Kidney (tissue), 14 donors: Measurements from ENCODE around the gene CYB561D1. TPM values are rescaled to one million over a fixed set of nuclear protein-coding genes. Genes with fewer than 3 reads are reported as not detected.
A peak's percentile ranks its signal among the peaks of the same experiment; 100 is the strongest.

Source experiments
- DNase-seq, 5 donors: peaks; one replicate each; pipeline ENCODE4 v3.0.0-alpha.2; 2013 to 2020
- FAIRE-seq: peaks from 2 replicates; lab custom pipeline; 2012; peaks lifted over from hg19 to GRCh38; lab: Jason Lieb, UNC
- H3K27ac ChIP-seq, 2 donors: one replicate each; pipeline ENCODE4 v1.7.0; 2013; ENCODE audit warnings: low read depth in 2 of 2, low read length in 2 of 2, inconsistent platforms in 1 of 2
- H3K27me3 ChIP-seq: one replicate; pipeline ENCODE4 v1.7.1; 2013; ENCODE audit warnings: low read length, inconsistent platforms; ENCODE audit not compliant: control insufficient read depth, insufficient read depth
- H3K36me3 ChIP-seq, 3 donors: one replicate each; pipeline versions ENCODE4 v1.7.0 to v1.7.1; 2013; ENCODE audit warnings: low read length in 3 of 3, control low read depth in 1 of 3, inconsistent platforms in 1 of 3; ENCODE audit not compliant: insufficient read depth in 3 of 3, control insufficient read depth in 2 of 3
- H3K4me1 ChIP-seq, 3 donors: one replicate each; pipeline versions ENCODE4 v1.7.0 to v1.7.1; 2013; ENCODE audit warnings: low read length in 3 of 3, inconsistent platforms in 1 of 3, low read depth in 1 of 3; ENCODE audit not compliant: control insufficient read depth in 2 of 3, insufficient read depth in 2 of 3
- H3K4me3 ChIP-seq, 3 donors: one replicate each; pipeline versions ENCODE4 v1.7.0 to v1.8.1; 2013; ENCODE audit warnings: low read length in 3 of 3, control low read depth in 1 of 3, inconsistent platforms in 1 of 3
- H3K9ac ChIP-seq, 3 donors: one replicate each; pipeline versions ENCODE4 v1.7.0 to v1.7.1; 2013; ENCODE audit warnings: low read length in 3 of 3, control low read depth in 1 of 3, inconsistent platforms in 1 of 3
- H3K9me3 ChIP-seq, 3 donors: one replicate each; pipeline versions ENCODE4 v1.7.0 to v1.7.1; 2013; ENCODE audit warnings: low read length in 3 of 3, control low read depth in 1 of 3, inconsistent platforms in 1 of 3; ENCODE audit not compliant: control insufficient read depth in 2 of 3, insufficient read depth in 1 of 3
- intact Hi-C: fragments of 100-400 bp; cut with DNase I; formaldehyde crosslinking; loops from one replicate; pipeline ENCODE4 v1.11.1; 2022
- polyA plus RNA-seq: library from polyadenylated mRNA; stranded (reverse); fragments of 350-450 nt; fragmentation: Illumina TruSeq; extraction: RNeasy Lipid Tissue Mini Kit (QIAGEN cat#74804); gene quantifications from one replicate; pipeline ENCODE4 v1.2.3, GENCODE V29; 2014; ENCODE audit warnings: low read depth, low replicate concordance; ENCODE audit not compliant: insufficient read depth
- total RNA-seq: library from RNA; stranded (reverse); fragmentation: NEBNext Ultra II Directional; extraction: Animal tissue kit (Norgen Biotek cat#: 25700); gene quantifications from one replicate; pipeline ENCODE4 v1.2.1, GENCODE V29; 2021
- TF ChIP-seq, protein P1 (sequence below): IDR thresholded peaks from 3 replicates; pipeline ENCODE4 v1.5.1; 2012; ENCODE audit warnings: mild to moderate bottlenecking, moderate library complexity, borderline replicate concordance; ENCODE audit not compliant: insufficient read depth; ENCODE audit errors: extremely low read depth
- donor health status: control.
- donor health status: control.
- donor health status: control.
- donor health status: control.
- donor health status: control.
- donor health status: DM: yes; HTN: yes; CAD: no.
- donor health status: Normal renal cell carcinoma (clear cell type).

Gene CYB561D1
- total and polyA plus RNA-seq, 2 donors from 2014 or later = 5.2 to 18.0 TPM

DNA sequence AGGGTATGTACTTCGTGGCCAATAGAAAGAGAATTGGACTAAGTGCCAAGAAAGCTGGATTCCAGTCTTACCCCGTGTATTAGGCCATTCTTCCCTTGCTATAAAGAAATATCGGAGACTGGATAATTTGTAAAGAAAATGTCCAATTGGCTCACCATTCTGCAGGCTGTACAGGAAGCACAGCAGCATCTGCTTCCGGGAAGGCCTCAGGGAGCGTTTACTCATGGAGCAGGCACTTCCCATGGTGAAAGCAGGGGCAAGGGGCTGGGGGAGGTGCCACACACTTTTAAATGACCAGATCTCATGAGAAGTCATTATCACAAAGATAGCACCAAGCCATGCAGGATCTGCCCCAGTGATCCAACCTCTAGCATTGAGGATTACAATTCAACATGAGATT, 23.4 kb downstream of the CYB561D1 start:
- Histone ChIP-seq H3K27ac (no peak overlapping the region), H3K9ac (no peak overlapping the region), H3K4me3 (no peak overlapping the region), H3K9me3 (no peaks in the 10 kb centered on the region), H3K27me3 (no peaks in the 10 kb centered on the region), H3K36me3 (no peaks in the 10 kb centered on the region), H3K4me1 (peaks cover 0 to 5% (median 0%) of the 10 kb centered on the region in 3 donors)
- intact Hi-C loops = no loop called here
- TF ChIP-seq, protein P1, sequence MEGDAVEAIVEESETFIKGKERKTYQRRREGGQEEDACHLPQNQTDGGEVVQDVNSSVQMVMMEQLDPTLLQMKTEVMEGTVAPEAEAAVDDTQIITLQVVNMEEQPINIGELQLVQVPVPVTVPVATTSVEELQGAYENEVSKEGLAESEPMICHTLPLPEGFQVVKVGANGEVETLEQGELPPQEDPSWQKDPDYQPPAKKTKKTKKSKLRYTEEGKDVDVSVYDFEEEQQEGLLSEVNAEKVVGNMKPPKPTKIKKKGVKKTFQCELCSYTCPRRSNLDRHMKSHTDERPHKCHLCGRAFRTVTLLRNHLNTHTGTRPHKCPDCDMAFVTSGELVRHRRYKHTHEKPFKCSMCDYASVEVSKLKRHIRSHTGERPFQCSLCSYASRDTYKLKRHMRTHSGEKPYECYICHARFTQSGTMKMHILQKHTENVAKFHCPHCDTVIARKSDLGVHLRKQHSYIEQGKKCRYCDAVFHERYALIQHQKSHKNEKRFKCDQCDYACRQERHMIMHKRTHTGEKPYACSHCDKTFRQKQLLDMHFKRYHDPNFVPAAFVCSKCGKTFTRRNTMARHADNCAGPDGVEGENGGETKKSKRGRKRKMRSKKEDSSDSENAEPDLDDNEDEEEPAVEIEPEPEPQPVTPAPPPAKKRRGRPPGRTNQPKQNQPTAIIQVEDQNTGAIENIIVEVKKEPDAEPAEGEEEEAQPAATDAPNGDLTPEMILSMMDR = no peak
- FAIRE-seq = no peak
- DNase-seq = no peak

DNA sequence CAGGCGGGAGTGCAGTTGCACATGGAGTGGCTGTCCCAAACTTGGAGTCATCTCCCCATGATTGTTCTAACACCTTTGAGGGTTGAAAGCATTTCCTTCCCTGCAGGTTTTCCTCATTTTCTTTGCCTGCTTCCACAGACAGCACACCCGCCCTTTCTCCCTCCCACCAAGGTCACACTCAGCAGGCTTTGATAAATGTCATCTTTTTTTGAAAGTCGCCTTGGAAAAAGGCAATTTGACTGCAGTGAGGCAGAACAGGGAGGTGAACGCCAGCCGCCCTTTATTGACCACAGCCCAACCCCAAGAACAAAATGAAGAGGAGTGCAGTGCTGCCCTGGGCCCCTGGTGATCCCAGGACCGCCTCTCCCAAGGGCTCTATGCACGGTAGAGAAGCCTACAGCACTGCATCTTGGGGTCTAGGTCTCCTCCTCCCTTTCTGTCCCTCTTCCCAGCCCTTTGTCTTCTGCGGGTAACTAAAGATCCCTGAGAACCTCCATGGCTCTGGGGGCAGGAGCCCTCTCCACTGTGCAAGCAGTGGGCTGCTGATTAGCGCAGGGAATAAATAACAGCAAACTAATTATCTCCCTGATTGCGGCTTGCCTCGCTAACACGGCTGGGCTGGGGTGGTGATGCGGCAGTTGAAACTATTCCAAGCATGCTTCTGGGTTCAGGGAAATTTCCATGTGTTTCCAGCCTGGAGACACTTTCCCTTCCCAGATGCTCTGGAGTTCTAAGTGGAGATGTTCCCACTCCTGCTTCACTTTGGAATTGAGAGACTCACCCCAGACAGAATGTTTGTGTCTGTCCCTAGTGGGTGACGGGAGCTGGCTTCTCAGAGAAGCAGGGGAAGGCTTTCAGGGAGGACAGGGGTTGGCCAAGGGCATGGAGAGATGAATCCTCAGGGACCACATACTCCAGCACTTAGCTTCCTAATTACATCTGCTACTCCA, 27.4 kb downstream of the CYB561D1 start:
- Histone ChIP-seq H3K9me3 (no peaks in the 10 kb centered on the region), H3K4me3 (no peak overlapping the region), H3K27ac (no peak overlapping the region), H3K4me1 (peaks cover 0 to 5% (median 0%) of the 10 kb centered on the region in 3 donors), H3K36me3 (no peaks in the 10 kb centered on the region), H3K27me3 (no peaks in the 10 kb centered on the region), H3K9ac (no peak overlapping the region)
- no peak for FAIRE-seq
- peak in 1 of 5 donors; percentile 37 for DNase-seq
- intact Hi-C loops = loop anchor here (10.0 kb wide), 1 partner anchor 96 kb away; the partner anchor contains the start of gene PSMA5
- TF ChIP-seq, protein P1 = no peak

DNA sequence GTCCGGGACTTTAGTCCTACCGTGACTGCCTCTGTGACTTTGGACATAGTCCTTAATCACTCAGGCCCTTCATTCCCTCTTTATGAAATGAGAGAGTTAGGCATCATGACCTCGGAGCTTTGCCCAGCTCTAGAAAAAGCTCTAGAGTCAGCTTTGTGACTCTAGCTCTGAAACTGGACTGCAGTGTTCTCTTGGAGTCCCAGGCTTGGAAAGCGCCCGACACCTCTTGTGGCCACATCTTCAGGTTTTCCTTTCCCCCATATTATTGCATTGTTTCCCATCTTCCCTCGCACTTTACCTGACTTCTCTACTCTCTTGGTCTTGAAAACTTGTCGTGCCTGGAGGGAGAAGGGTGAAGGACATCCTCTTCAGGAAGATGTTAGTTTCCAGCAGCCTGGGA, 28.1 kb downstream of the CYB561D1 start:
- H3K27me3 ChIP-seq = no peaks in the 10 kb centered on the region
- TF ChIP-seq, protein P1 = no peak
- H3K9me3 ChIP-seq = no peaks in the 10 kb centered on the region
- intact Hi-C loops = loop anchor here (10.0 kb wide), 1 partner anchor 97 kb away; the partner anchor contains the start of gene PSMA5
- FAIRE-seq (no peak), DNase-seq (no peak)
- H3K4me1 ChIP-seq = no peaks in the 10 kb centered on the region
- no peak overlapping the region for H3K4me3 ChIP-seq
- H3K27ac ChIP-seq = no peak overlapping the region
- H3K36me3 ChIP-seq = no peaks in the 10 kb centered on the region
- no peak overlapping the region for H3K9ac ChIP-seq
